Measurements from ENCODE around the gene STPG2. TPM values are rescaled to one million over a fixed set of nuclear protein-coding genes. Genes with fewer than 3 reads are reported as not detected.

Gene STPG2
- total and polyA plus RNA-seq, 2 donors (not counting 3 experiments of a cell fraction or from before 2014, with no cell fraction given): not detected

DNA sequence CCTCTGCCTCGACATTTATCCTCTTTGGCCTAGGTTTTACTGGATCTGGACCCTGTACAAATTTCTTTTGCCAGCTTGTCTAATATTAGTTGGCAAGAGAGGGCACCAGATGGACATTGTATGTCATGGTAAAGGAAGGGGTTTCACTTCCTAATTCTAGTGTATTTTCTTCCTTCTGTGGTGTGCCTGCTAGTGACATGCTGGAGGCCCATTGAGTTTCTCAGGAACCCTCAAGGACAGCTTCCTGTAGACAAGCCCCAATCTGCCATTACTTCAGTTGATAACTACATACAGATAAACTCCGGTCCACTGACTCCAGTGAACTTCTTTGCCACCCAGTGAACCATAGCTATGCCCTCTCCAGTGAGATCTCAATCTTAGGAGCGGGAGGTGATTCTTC is 116.9 kb downstream of the STPG2 start:
- Histone ChIP-seq H3K9ac (replicated peaks; ENCODE audit: extremely low read depth, insufficient read depth, low read length) (no peak overlapping the region), H3K27ac (ENCODE audit: insufficient read depth, low read depth, low read length) (no peak overlapping the region), H3K27me3 (ENCODE audit: control insufficient read depth in 2 of 2, insufficient read depth in 2 of 2, low read length in 2 of 2) (no peaks in the 10 kb centered on the region), H3K79me2 (ENCODE audit: control insufficient read depth, insufficient read depth, low read length) (no peaks in the 10 kb centered on the region), H3K9me1 (replicated peaks; ENCODE audit: control insufficient read depth, extremely low read depth, insufficient read depth, low read length) (no peaks in the 10 kb centered on the region), H4K20me1 (replicated peaks; ENCODE audit: control insufficient read depth, extremely low read depth, insufficient read depth, low read length) (no peaks in the 10 kb centered on the region), H3K4me2 (ENCODE audit: insufficient read depth, low read length) (no peak overlapping the region), H3K4me3 (replicated peaks in 1 of 3; ENCODE audit: insufficient read depth in 1 of 3, low read depth in 1 of 3, low read length in 3 of 3) (no peak overlapping the region), H3K4me1 (ENCODE audit: control insufficient read depth, extremely low read depth, insufficient read depth, low read length) (no peaks in the 10 kb centered on the region), H3K36me3 (ENCODE audit: control insufficient read depth in 2 of 2, extremely low read depth in 1 of 2, insufficient read depth in 2 of 2, low read length in 2 of 2) (no peaks in the 10 kb centered on the region), H2AFZ (ENCODE audit: low read depth, low read length) (no peak overlapping the region), H3K9me3 (replicated peaks; ENCODE audit: control insufficient read depth, insufficient read depth, low read length) (no peaks in the 10 kb centered on the region)
- BruUV-seq (replicated peaks): no TSS peak
- intact Hi-C loops (cut with micrococcal nuclease): no loop called here
- ChIA-PET CTCF (interaction anchor here (0.9 to 2.0 kb wide), 2 partner anchors 13 to 39 kb away, joined by 3 to 4 read pairs; no protein-coding TSS in a partner anchor), POLR2A (no interaction called here)
- DNase-seq (ENCODE audit: low read depth, low spot score): no peak
- TF ChIP-seq POLR2A (IDR thresholded peaks at IDR 0.05; ENCODE audit: low read depth, low read length): no peak
- TF ChIP-seq JUN (IDR thresholded peaks at IDR 0.05; ENCODE audit: borderline replicate concordance, insufficient read depth, insufficient read length, low read depth): no peak
- TF ChIP-seq, protein P1, sequence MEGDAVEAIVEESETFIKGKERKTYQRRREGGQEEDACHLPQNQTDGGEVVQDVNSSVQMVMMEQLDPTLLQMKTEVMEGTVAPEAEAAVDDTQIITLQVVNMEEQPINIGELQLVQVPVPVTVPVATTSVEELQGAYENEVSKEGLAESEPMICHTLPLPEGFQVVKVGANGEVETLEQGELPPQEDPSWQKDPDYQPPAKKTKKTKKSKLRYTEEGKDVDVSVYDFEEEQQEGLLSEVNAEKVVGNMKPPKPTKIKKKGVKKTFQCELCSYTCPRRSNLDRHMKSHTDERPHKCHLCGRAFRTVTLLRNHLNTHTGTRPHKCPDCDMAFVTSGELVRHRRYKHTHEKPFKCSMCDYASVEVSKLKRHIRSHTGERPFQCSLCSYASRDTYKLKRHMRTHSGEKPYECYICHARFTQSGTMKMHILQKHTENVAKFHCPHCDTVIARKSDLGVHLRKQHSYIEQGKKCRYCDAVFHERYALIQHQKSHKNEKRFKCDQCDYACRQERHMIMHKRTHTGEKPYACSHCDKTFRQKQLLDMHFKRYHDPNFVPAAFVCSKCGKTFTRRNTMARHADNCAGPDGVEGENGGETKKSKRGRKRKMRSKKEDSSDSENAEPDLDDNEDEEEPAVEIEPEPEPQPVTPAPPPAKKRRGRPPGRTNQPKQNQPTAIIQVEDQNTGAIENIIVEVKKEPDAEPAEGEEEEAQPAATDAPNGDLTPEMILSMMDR (IDR thresholded peaks at IDR 0.05; ENCODE audit: extremely low read depth in 1 of 2, insufficient read depth in 1 of 2, low read depth in 1 of 2, low read length in 2 of 2): no peak
- TF ChIP-seq FOS (IDR thresholded peaks at IDR 0.05; ENCODE audit: borderline replicate concordance, insufficient read depth, low read length): no peak
- no peak for TF ChIP-seq POLR2AphosphoS5 (IDR thresholded peaks at IDR 0.05; ENCODE audit: insufficient read depth, low read depth, low read length)
- TF ChIP-seq EZH2 (IDR thresholded peaks at IDR 0.05; ENCODE audit: borderline replicate concordance, low read depth, low read length, severe bottlenecking): no peak
- TF ChIP-seq GATA2 (IDR thresholded peaks at IDR 0.05; ENCODE audit: insufficient read depth, insufficient read length, low read depth, low read length): no peak
- TF ChIP-seq, protein P2, sequence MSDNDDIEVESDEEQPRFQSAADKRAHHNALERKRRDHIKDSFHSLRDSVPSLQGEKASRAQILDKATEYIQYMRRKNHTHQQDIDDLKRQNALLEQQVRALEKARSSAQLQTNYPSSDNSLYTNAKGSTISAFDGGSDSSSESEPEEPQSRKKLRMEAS (IDR thresholded peaks at IDR 0.05; ENCODE audit: insufficient read depth, insufficient read length): no peak
- no peak for TF ChIP-seq MYC (IDR thresholded peaks at IDR 0.05; ENCODE audit: low read depth, low read length)
- FAIRE-seq: no peak
- dilution Hi-C loops (cut with MboI; ENCODE audit: extremely low pct_ligation_motif_present, low sequenced_read_pairs): no loop called here

Measured in endothelial cell of umbilical vein (primary cell).